GM23248 (cell line): ENCODE data around the gene CREB5. TPM values are rescaled to one million over a fixed set of nuclear protein-coding genes. Genes with fewer than 3 reads are reported as not detected.
A peak's percentile ranks its signal among the peaks of the same experiment; 100 is the strongest.

ENCODE experiments used
- DNase-seq: peaks from one replicate; pipeline ENCODE4 v3.0.0-alpha.2; 2015
- H2AFZ ChIP-seq: fragments of 200-600 bp; sonication (generic); 2 replicates; pipeline ENCODE4 v1.6.1; 2016; ENCODE audit warnings: antibody characterized with exemption
- H3F3A ChIP-seq: fragments of 200-600 bp; sonication (generic); 2 replicates; pipeline ENCODE4 v1.6.1; 2016; ENCODE audit warnings: mild to moderate bottlenecking, antibody characterized with exemption, mixed run types; ENCODE audit not compliant: insufficient read depth
- H3K27ac ChIP-seq: fragments of 200-600 bp; sonication (generic); 2 replicates; pipeline ENCODE4 v1.5.1; 2016; ENCODE audit warnings: mild to moderate bottlenecking
- H3K27me3 ChIP-seq: fragments of 200-600 bp; sonication (generic); replicated peaks from 2 replicates; pipeline ENCODE4 v1.6.1; 2016; ENCODE audit warnings: mild to moderate bottlenecking; ENCODE audit not compliant: insufficient read depth
- H3K36me3 ChIP-seq: fragments of 200-600 bp; sonication (generic); 2 replicates; pipeline ENCODE4 v1.6.1; 2016; ENCODE audit warnings: low read depth, mild to moderate bottlenecking
- H3K4me1 ChIP-seq: fragments of 200-600 bp; sonication (generic); 2 replicates; pipeline ENCODE4 v1.6.1; 2016; ENCODE audit warnings: mild to moderate bottlenecking; ENCODE audit not compliant: insufficient read depth
- H3K4me2 ChIP-seq: fragments of 200-600 bp; sonication (generic); one replicate; pipeline ENCODE4 v1.6.1; 2016; ENCODE audit warnings: mild to moderate bottlenecking; ENCODE audit not compliant: unreplicated experiment
- H3K4me3 ChIP-seq: fragments of 200-600 bp; sonication (generic); 2 replicates; pipeline ENCODE4 v1.5.1; 2016; ENCODE audit warnings: mild to moderate bottlenecking
- H3K79me2 ChIP-seq: fragments of 200-600 bp; sonication (generic); 2 replicates; pipeline ENCODE4 v1.6.1; 2016; ENCODE audit warnings: mild to moderate bottlenecking; ENCODE audit not compliant: insufficient read depth
- H3K9ac ChIP-seq: fragments of 200-600 bp; sonication (generic); 2 replicates; pipeline ENCODE4 v1.6.1; 2016; ENCODE audit warnings: mild to moderate bottlenecking
- H3K9me2 ChIP-seq: fragments of 200-600 bp; sonication (generic); 2 replicates; pipeline ENCODE4 v1.6.1; 2016; ENCODE audit warnings: mixed run types, mild to moderate bottlenecking, moderate library complexity; ENCODE audit not compliant: insufficient read depth
- H3K9me3 ChIP-seq: fragments of 200-600 bp; sonication (generic); one replicate; pipeline ENCODE4 v1.6.1; 2017; ENCODE audit warnings: low read depth
- H4K20me1 ChIP-seq: fragments of 200-600 bp; sonication (generic); 2 replicates; pipeline ENCODE4 v1.6.0; 2016; ENCODE audit not compliant: insufficient read depth
- EZH2 ChIP-seq: fragments of 200-600 bp; sonication (generic); IDR thresholded peaks from 2 replicates; pipeline ENCODE4 v1.6.1; 2018; ENCODE audit warnings: antibody characterized with exemption, mild to moderate bottlenecking; ENCODE audit not compliant: insufficient read depth, poor library complexity, severe bottlenecking
- EZH2phosphoT487 ChIP-seq: fragments of 200-600 bp; sonication (generic); IDR thresholded peaks from 2 replicates; pipeline ENCODE4 v1.6.1; 2018; ENCODE audit warnings: antibody characterized with exemption, moderate library complexity, mild to moderate bottlenecking, low read depth; ENCODE audit not compliant: insufficient read depth
- WGBS, 2 experiments: methylation state at CpG; one replicate each; pipeline ENCODE4 v1.1.6; 2015 to 2017; ENCODE audit warnings: low lambda C conversion rate in 2 of 2, low coverage in 1 of 2; ENCODE audit errors: missing lambda C conversion rate in 2 of 2; 5-methylcytosine and 5-hydroxymethylcytosine counted together
- in situ Hi-C: fragments of 300-500 bp; cut with MboI; formaldehyde crosslinking; loops from 2 replicates; pipeline ENCODE4 v1.15.0; 2020
- polyA plus RNA-seq: library from polyadenylated mRNA; unstranded; fragments of >200 nt; fragmentation: Nextera tagmentation; extraction: Ambion mirVana; gene quantifications from 2 replicates; pipeline ENCODE4 v1.2.1, GENCODE V29; 2016
- total RNA-seq: library from RNA; depleted of rRNA; stranded (reverse); fragments of >200 nt; shearing (Covaris generic); gene quantifications from 2 replicates; pipeline ENCODE4 v1.2.3, GENCODE V29; 2014

CREB5 gene
- total and polyA plus RNA-seq, 2 experiments from 2014 or later = 13.6 to 19.2 TPM

DNA sequence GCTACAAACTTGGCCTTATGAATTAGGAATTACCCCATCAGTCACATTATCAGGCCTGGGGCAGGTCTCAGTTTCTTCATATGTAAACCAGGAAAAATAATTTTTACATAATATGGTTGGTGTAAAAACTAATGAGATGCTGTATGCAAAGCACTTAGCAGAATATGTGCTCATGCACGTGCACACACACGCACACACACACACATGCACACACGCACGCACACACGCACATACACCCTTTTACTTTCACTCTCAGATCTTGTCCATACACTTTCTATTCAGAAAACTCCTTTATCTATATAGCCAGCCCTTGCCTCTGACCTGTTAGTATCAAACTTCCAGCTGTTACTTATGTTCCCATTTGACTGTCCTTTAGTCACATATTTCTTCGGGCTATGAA, 92.7 kb downstream of the CREB5 start:
- Histone ChIP-seq H3K9me2 (no peaks in the 10 kb centered on the region), H4K20me1 (no peaks in the 10 kb centered on the region), H3K4me2 (no peak overlapping the region), H3K9ac (no peak overlapping the region), H3K4me1 (no peaks in the 10 kb centered on the region), H3K9me3 (no peaks in the 10 kb centered on the region), H2AFZ (no peak overlapping the region), H3K27ac (no peak overlapping the region), H3K27me3 (no peaks in the 10 kb centered on the region), H3K36me3 (no peaks in the 10 kb centered on the region), H3F3A (no peaks in the 10 kb centered on the region), H3K4me3 (no peak overlapping the region), H3K79me2 (no peaks in the 10 kb centered on the region)
- 91 to 93% methylated on average over 6 of the region's 6 CpGs for WGBS, 2 experiments
- in situ Hi-C loops = no loop called here
- TF ChIP-seq EZH2phosphoT487 (no peak), EZH2 (no peak)
- DNase-seq = no peak

DNA sequence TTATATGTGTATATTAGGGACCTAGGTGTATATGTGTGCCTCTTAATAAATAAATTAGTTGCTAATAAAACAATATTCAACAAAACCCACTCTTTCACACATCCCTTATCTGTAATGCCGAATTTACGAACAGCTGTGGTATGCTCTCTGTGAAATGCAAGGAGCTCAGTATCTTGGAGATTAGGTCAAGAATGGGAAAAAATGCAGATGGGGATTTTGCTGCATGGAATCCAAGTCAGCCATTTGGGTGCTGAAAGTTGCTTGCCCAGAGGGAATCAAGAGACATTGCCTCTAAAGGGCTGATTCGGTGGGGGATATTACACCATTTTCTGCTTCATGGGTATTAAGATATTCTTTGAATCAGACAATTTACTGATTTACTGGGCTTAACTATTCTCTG, 93.5 kb downstream of the CREB5 start:
- H3K27me3 ChIP-seq = no peaks in the 10 kb centered on the region
- TF ChIP-seq EZH2phosphoT487 = no peak
- no peak for TF ChIP-seq EZH2

DNA sequence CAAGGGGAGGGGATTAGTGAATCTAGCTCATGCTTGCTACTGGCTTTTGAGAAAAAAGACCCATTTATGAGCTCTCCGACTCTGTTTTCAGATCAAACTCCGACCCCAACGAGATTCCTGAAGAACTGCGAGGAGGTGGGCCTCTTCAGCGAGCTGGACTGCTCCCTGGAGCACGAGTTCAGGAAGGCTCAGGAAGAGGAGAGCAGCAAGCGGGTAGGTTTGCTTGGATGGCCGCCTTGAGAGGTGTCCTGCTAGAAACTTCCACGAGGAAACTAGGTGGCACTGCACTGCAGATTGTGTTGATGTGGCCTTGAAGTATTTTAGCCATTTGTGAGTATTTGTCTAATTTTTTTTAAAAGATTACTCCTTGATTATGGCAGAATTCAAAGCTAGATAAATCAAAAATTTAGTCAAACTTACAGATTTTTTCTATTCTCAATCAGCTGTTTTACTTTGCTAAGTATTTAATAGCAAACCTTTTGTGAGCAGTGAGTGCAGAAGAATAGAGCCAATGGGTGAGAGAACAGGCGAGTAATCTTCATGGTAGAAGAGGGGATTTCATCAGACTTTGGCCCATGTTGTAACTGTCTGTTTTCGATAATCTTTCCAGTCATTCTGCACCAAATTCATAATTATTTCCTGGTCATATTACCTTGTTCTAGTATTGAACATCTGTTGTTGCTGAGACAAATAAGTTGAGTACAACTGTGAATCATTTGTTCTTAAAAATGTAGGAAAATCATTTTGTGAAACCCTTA, 95.4 kb downstream of the CREB5 start:
- in situ Hi-C loops = no loop called here

More for the DNA sequence above, 93.5 kb downstream of the CREB5 start:
- Histone ChIP-seq H3K79me2 (no peaks in the 10 kb centered on the region), H3K9ac (no peak overlapping the region), H3K27ac (no peak overlapping the region), H3K9me2 (no peaks in the 10 kb centered on the region), H2AFZ (no peak overlapping the region), H4K20me1 (no peaks in the 10 kb centered on the region), H3K4me2 (no peak overlapping the region), H3K4me3 (no peak overlapping the region), H3K9me3 (no peaks in the 10 kb centered on the region), H3F3A (no peaks in the 10 kb centered on the region), H3K4me1 (no peaks in the 10 kb centered on the region), H3K36me3 (no peaks in the 10 kb centered on the region)
- in situ Hi-C loops = no loop called here
- WGBS, 2 experiments = 63 to 65% methylated on average over 3 of the region's 3 CpGs
- no peak for DNase-seq

DNA sequence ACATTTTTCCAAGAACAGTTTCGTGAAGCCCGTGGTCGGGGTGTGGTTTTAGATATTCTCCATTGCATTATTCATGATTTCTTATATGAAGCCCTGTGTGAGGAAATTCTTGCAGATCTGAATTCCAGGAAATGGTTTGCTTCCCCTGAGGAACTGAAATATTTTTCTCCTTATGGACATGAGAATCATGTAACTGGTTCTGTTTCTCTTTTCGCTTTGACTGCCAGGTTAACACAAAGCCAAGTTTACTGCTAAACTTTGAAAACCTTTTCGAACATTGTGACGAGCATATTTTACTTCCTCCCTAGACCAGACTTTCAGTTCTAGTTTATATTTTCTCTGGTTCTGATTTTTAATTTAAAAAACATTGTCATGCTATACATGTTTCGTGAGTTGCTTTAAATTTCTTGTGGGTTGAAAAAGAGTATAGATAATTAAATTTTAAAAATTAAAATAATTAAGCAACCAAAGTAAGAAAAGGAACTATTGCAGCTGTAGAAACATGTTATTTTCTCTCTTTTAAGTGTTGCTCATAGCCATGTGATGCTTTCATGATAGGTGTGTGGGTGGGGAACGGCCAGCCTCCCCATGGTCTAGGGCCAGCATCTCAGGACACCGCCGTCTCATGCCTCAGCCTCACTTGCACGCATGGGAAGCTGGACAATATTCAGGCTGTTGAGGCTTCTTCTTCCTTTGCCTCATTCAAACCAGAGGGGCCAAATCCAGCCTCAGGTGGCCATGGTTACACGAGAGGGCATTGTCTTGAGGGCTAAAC, 97.1 kb downstream of the CREB5 start:
- H3K9me2 ChIP-seq = no peaks in the 10 kb centered on the region
- no peak overlapping the region for H2AFZ ChIP-seq
- DNase-seq = no peak
- H3K9me3 ChIP-seq = no peaks in the 10 kb centered on the region
- no peaks in the 10 kb centered on the region for H3F3A ChIP-seq
- H3K27me3 ChIP-seq = no peaks in the 10 kb centered on the region
- 93 to 94% methylated on average over 12 of the region's 12 CpGs for WGBS, 2 experiments
- in situ Hi-C loops = no loop called here
- no peak overlapping the region for H3K9ac ChIP-seq
- H3K27ac ChIP-seq = no peak overlapping the region
- H3K4me2 ChIP-seq = no peak overlapping the region
- no peaks in the 10 kb centered on the region for H3K4me1 ChIP-seq
- no peaks in the 10 kb centered on the region for H3K36me3 ChIP-seq
- TF ChIP-seq EZH2 = no peak
- TF ChIP-seq EZH2phosphoT487 = no peak
- no peaks in the 10 kb centered on the region for H4K20me1 ChIP-seq
- no peaks in the 10 kb centered on the region for H3K79me2 ChIP-seq
- no peak overlapping the region for H3K4me3 ChIP-seq

More for the DNA sequence above, 95.4 kb downstream of the CREB5 start:
- WGBS, 2 experiments = 87 to 89% methylated on average over 11 of the region's 11 CpGs
- no peaks in the 10 kb centered on the region for H3F3A ChIP-seq
- H4K20me1 ChIP-seq = no peaks in the 10 kb centered on the region
- no peaks in the 10 kb centered on the region for H3K79me2 ChIP-seq
- no peak overlapping the region for H3K4me2 ChIP-seq
- H3K4me3 ChIP-seq = no peak overlapping the region
- H3K9me2 ChIP-seq = no peaks in the 10 kb centered on the region
- H3K36me3 ChIP-seq = no peaks in the 10 kb centered on the region
- no peak overlapping the region for H2AFZ ChIP-seq
- H3K4me1 ChIP-seq = no peaks in the 10 kb centered on the region
- no peaks in the 10 kb centered on the region for H3K9me3 ChIP-seq
- no peak overlapping the region for H3K9ac ChIP-seq
- no peak overlapping the region for H3K27ac ChIP-seq
- DNase-seq = peak; percentile 15
- H3K27me3 ChIP-seq = no peaks in the 10 kb centered on the region
- TF ChIP-seq EZH2phosphoT487 (no peak), EZH2 (no peak)
